Mammary epithelial cell (primary cell): ENCODE measurements around the gene KLK4.

ENCODE experiments used
- EZH2 ChIP-seq: IDR thresholded peaks from 2 replicates; pipeline ENCODE4 v1.6.1; 2012; ENCODE audit warnings: low read length, inconsistent platforms, borderline replicate concordance
- TF ChIP-seq, protein P1 (sequence below), 2 donors: IDR thresholded peaks in 1 of 2; conservative IDR thresholded peaks in 1 of 2; 2 replicates each; pipeline ENCODE4 v1.5.1; 2011 to 2012; ENCODE audit warnings: inconsistent platforms in 2 of 2, low read length in 2 of 2, mild to moderate bottlenecking in 2 of 2, control low read depth in 1 of 2, low read depth in 1 of 2; ENCODE audit not compliant: insufficient read depth in 1 of 2; ENCODE audit errors: extremely low read depth in 1 of 2

DNA sequence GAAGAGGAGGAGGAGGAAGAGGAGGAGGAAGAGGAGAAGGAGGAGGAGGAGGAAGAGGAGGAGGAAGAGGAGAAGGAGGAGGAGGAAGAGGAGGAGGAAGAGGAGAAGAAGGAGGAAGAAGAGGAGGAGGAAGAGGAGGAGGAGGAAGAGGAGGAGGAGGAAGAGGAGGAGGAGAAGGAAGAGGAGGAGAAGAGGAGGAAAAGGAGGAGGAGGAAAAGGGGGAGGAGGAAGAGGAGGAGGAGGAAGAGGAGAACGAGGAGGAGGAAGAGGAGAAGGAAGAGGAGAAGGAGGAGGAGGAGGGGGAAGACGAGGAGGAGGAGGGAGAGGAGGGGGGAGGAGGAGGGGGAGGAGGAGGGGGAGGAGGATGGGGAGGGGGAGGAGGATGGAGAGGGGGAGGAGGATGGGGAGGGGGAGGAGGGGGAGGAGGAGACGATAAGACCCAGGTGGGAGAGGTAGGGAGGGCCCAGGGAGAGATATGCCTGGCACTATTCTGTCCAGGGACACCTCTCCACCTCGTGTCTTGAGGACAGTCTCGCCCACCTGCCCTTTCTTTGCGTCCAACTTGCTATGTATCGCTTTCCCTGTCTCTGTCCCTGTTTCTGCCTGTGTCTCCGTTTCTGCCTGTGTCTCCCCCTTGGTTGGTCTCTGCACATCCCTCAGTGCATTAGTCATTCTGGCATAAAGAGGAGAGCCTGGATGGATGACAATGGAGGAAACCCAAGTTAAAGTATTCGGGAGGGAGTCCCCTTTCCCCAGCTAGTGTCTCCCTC lies 48.7 kb upstream of the KLK4 start:
- TF ChIP-seq, protein P1, sequence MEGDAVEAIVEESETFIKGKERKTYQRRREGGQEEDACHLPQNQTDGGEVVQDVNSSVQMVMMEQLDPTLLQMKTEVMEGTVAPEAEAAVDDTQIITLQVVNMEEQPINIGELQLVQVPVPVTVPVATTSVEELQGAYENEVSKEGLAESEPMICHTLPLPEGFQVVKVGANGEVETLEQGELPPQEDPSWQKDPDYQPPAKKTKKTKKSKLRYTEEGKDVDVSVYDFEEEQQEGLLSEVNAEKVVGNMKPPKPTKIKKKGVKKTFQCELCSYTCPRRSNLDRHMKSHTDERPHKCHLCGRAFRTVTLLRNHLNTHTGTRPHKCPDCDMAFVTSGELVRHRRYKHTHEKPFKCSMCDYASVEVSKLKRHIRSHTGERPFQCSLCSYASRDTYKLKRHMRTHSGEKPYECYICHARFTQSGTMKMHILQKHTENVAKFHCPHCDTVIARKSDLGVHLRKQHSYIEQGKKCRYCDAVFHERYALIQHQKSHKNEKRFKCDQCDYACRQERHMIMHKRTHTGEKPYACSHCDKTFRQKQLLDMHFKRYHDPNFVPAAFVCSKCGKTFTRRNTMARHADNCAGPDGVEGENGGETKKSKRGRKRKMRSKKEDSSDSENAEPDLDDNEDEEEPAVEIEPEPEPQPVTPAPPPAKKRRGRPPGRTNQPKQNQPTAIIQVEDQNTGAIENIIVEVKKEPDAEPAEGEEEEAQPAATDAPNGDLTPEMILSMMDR (conservative IDR thresholded peaks at IDR 0.05 in 1 of 2, IDR thresholded peaks at IDR 0.05 in 1 of 2; ENCODE audit: extremely low read depth in 1 of 2, insufficient read depth in 1 of 2, low read depth in 1 of 2, low read length in 2 of 2), result no peak
- no peak for TF ChIP-seq EZH2
